NCI-H460 (cell line): ENCODE data around the gene LIX1. TPM values are rescaled to one million over a fixed set of nuclear protein-coding genes. Genes with fewer than 3 reads are reported as not detected.

Experiments used
- DNase-seq: peaks from one replicate; pipeline ENCODE4 v3.0.0-alpha.2; 2016; ENCODE audit warnings: low read depth; ENCODE audit errors: extremely low read depth
- total RNA-seq: library from RNA; depleted of rRNA; stranded (reverse); fragments of >200 nt; shearing (Covaris generic); gene quantifications from 2 replicates; pipeline ENCODE4 v1.2.3, GENCODE V29; 2014

Gene LIX1
- total RNA-seq, 1 experiment from 2014 or later, result not detected

DNA sequence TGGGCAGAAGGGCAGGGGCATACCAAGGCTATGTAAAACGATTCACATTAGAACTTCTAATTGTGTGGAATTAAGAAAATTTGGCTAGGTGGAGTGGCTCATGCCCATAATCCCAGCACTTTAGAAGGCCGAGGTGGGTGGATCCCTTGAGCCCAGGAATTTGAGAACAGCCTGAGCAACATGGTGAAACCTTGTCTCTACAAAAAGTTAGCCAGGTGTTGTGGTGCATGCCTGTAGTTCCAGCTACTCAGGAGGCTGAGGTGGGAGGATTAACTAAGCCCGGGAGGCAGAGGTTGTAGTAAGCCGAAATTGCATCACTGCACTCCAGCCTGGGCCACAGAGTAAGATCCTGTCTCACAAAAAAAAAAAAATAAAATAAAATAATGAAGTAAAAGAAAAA is 65.2 kb downstream of the LIX1 start:
- no peak for DNase-seq

DNA sequence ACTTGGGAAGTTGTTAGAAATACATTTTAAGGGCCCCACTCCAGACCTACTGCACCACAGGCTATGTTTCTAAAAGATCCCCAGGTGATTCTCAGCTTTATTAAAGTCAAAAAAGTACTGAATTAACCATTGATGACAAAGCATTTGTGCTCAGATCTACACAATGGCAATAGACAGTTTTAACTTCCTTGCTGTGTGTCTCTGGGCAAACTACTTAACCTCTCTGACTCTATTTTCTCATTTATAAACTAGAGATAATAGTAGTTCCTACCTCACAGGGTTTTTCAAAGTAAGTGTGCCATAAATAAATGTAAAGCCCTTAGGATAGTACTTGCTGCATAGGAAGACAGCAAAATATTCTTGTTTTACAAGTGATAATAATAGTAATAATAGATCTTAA is 66.3 kb downstream of the LIX1 start:
- no peak for DNase-seq

DNA sequence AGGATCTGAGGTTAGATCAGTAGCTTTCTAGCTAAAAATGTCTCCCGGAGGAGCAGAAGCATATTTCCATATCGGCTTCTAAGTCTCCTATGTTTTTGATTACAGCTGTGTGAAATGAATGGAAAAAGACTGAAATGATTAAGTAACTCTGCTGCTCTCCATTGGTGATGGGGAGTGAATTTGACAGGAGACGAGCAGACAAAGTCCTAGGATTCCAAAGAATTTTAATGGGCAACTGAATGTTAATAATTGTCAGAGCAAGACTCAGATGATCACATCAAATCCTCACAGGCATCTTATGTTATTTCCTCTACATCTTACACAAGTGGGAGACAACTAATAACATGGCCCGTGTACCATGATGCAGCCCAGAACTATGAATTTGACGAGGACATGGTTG is 66.8 kb downstream of the LIX1 start:
- no peak for DNase-seq

DNA sequence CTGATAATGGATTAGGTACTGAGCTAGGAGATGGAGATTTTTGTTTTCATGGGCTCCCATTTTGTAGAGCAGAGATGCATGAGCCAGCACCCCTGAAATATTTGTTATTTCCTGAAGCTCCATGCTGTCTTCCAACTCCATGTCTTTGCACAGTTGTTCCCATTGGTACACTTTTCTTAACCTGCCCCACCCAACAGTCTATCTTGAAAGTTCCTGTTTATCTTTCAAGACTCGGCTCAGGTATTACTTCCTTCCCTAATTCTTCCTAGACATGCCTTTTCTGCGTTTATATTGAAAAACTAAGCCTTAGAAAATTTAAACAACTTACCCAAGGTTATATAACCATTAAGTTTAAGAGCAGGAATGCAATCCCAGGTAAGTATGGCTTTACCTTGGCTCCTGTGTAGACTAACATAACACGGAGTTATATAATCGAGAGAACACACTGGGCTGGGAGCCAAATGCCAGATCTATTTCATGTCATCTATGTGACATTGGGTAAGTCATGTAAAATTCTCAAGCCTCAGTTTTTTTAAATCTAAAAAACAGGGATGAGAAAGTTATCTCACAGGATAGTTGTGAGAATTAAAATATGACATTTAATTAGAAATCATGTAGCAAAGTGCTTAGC is 67.4 kb downstream of the LIX1 start:
- no peak for DNase-seq

DNA sequence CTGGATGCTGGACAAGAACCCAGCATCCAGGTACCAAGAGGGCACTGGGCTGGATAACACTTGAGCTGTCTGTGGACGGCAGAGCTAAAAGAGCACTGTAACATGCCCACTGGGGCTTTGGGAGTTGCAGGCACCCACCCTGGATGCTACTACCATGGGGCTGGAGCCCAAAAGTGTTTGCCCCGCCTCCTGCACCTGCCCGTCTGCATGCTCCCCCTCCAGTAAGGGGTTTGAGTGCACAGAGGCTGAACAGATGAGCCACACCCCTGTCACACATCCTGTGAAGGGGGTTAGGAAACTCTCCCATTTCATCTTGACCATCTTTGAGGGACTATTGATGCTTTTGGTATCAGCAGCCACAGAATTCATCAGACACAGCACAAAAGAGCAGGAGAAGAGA is 69.0 kb downstream of the LIX1 start:
- no peak for DNase-seq

DNA sequence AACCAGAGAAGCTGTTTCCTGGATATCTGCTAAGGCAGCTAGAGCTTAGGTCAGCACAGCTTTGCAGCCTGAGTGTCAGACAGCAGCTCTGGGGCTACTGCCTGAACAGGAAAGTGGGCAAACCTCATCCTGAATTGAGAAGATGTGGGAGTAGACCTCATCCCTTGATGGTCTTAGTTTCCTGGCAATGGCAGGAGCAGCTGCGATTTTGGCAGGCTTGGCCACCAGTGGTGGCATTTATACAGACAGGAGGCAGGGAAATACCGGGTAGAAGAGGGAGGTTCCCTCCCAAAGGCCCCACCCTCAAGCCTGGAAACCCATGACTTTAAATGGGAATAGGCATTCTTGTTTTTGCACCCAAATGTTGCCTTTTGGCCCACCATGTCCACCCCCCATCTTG is 69.7 kb downstream of the LIX1 start:
- no peak for DNase-seq

DNA sequence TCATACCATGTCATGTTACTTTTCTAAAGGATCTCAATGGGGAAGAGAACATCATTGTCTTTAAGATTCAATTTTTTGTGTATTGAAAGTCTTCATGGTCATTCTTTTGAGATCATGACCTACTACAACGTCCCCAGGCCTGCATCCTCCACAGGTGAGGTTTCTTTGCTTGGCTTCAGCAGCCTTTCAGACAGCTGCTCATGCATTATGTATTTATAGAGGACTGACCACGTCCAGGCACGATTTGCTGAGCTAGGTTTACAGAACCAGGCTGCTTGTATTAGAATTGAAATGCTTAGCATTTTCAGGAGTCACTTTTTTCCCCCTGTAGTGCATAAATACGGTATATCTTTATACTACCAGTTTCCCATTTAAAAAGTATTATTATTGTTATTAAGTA is 70.4 kb downstream of the LIX1 start:
- no peak for DNase-seq

DNA sequence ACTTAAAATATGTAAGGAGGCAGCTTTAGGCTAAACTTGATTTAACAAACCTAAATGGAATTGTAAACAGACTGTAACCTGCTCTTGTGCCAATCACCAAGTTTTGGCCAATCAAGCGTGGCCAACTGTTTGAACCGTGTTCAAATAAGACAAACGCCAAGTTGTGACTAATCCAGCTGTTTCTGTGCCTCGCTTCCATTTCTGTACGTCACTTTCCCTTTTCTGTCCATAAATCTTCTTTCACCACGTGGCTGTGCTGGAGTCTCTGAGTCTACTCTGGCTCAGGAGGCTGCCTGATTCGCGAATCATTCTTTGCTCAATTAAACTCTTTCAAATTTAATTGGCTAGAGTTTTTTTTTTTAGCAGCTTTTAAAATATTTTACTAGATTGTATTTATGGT is 71.3 kb downstream of the LIX1 start:
- no peak for DNase-seq

DNA sequence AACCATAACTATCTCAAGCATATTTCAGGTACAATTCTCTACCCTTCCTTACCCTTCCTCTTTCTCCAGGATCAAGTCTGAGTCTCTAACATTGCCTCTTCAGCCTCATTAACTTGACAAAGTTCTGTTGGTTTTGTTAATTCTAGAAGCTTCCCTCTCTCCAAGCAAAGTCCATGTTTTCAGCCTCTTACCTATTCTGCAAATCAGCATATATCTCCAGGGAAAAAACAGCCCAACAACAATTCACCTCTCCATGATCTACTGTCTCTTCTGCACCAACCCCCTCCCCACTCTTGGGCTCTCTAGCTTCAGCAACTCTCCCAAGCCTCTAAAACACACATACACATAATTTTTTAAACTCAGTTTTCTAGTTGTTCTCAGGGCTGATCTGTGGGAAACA is 72.2 kb downstream of the LIX1 start:
- no peak for DNase-seq

DNA sequence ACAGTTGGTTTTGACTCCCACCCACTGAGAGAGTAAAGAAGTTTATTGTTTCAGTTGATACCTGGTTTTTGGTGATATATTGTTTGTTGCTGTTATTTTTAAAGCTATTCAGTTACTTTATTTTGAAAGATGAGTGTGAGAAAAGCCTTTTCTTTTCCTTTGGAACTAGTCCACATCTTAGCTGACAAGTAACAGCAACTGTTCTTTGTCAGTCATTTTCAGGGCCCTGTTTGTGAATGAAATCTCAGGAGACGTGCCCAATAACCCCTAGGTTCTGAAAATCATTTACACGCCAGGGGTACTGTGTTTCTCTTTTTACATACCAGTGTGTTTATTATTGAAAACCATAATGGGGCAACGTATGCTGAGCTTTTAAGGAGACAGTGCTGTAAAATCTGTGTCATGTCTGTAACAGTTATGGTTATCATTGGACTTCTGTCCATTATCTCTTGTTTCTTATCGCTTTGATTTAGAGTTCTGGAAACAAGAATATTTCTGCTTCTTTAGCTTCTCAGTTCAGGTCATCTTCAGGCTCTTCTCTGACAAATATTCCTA is 75.0 kb downstream of the LIX1 start:
- no peak for DNase-seq

DNA sequence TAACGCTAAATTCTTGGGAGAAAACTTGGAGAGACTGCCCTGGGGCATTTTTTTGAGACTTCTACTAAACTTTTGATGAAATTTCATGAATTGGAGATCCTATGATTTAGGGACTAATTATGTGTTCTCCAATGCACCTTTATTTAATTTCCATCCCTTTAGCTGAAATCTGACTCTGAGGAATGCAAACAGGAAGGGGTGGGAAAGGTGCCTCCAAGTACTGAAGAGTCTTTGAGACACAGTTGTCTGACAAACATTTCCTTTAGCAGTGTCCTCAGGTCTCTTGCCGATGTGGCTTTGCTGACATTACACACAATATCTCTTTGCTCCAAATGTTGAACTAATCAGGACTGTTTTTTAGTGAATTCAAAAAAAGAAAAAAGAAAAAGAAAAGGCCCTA is 76.9 kb downstream of the LIX1 start:
- DNase-seq, result no peak

DNA sequence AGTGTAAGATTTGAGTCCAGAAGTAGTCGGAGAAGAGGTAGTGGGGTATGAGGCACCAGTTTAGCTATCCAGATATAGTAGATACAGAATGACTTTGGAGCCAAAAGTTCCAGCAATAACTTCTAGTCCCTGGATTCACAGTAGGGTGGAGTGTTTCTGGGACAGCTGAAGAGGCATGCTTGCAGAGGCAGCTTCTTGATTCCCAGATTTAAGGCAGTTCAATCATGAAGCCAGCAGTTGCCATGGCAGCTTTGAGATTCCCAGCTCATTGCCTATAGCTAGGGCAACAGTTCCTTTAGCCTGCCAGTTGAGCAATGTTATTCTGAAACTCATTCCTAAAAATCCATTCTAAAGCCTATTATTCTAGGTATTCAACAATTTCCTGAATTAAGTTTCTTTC is 79.2 kb downstream of the LIX1 start:
- DNase-seq, result no peak

DNA sequence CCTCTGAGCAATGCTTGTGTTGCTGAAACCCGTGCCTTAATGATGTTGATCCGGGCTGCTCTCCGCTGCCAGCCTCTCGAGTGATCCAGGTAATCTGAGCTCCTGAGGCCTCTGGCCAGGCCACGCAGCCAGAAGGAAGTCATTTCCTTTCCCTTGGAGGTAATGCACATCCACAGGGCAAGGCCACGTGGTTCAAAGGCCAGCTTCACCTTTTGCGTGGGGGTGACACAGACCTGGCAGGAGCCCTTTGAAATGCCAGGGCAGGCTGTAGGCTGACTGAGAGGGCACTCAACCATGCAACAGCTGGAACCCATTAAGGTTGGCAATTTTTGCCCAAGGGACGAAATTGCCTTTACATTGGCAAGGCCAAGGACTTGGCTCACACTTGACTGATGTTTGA is 80.4 kb downstream of the LIX1 start:
- no peak for DNase-seq

DNA sequence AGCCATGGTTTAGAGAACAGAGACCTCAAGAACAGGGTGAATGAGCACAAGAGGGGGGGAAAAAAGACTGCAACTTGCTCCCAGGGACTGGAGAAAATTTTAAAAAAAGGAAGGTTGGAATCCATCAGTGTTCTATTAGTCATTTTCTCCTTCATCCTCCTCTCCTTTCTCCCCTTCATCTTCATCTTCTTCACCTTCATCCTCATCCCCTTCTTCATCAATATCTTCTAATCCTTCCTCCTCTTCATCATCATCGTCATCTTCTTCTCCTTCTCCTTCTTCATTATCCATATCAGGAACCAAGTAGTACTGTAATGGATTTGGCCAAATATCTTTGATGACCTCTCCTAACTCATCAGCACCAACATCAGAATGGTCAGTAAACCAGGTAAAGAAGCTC is 86.1 kb downstream of the LIX1 start:
- DNase-seq, result no peak

DNA sequence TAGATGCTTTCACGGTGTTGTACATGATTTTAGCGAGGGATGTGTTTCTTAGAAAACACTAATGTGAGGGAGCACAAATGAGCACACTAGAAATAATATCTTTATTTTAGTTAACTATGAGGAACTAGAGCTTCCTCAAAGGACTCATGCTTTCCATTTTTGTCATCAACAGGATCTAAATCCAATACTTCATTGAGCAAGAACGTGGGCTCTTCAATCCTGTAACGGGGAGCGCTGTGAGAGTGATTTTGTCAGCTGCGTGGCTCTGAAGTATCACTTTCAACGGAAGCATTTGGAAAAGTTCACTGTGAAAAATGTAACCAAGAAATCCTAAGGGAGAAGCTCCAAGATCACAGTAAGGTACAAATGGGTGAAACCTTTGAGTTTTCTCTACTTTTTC is 93.2 kb downstream of the LIX1 start:
- no peak for DNase-seq

DNA sequence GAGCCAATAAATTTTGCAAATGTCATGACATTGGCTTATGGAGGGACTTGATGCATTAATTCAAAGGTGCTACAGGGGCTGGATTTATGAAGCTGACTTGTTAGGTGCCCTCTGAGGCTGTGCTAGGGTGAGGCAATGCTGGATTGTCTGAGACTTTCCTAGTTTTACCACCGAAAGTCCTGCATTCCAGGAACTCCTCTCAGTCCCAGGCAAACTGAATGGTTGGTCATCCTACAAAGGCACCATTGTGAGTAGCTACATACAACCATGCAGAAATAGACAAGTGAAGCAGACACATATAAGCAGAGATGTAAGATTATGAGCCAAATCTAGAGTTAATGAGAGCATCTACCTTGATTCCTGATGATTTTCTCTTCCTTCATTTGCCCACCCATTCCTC is 95.3 kb downstream of the LIX1 start:
- DNase-seq, result no peak

DNA sequence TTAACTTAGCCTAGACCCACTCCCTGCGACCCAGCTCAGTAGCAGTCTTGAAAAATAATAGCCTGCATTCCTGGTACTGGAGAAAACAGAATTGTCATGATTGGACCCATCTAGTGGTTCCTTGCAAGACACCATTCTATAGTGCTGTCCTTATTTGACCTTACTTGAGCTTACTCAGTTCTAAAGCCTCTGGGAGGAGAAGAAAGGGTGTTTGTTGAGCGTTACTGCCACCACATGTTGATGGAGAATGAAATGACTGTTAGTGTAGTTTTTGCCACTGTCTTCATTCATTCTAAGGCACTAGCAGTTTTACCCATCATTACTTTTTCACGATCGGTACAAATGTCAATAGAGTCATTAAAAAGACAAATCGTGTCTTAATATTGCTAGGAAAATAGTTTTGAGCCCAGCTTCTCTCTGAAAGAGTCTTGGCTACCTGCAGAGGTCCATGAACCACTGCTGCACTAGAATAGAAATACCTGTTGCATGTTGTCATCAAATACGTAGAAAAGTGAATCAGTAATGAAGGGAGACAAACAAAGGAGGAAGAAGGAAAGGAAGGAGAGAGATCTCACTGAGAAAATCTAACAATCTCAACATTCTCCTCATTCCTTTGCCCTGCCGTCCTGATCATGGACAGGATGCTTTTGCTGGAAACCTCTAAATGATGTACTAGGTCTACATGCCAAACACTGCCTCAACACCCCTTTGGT is 96.0 kb downstream of the LIX1 start:
- no peak for DNase-seq

DNA sequence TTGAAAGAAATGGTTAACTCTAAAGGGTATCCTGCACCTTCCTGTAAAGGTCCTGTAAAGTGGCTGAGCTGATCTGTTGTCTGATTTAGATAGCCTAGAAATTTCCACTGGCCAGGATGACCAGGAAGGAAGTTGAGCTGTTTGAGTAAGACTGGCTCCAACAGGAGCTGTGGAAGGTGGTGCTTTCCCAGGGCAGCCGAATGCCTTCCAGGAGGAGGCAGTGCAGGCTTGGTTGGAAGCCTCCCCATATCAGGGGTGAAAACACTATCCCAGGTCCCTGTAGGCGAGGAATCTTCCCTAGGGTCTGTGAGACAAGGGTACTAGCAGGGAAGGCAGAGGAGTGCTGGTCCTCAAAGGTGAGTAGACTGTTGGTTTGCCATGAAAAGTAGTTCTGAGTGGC is 98.4 kb downstream of the LIX1 start:
- DNase-seq, result no peak

DNA sequence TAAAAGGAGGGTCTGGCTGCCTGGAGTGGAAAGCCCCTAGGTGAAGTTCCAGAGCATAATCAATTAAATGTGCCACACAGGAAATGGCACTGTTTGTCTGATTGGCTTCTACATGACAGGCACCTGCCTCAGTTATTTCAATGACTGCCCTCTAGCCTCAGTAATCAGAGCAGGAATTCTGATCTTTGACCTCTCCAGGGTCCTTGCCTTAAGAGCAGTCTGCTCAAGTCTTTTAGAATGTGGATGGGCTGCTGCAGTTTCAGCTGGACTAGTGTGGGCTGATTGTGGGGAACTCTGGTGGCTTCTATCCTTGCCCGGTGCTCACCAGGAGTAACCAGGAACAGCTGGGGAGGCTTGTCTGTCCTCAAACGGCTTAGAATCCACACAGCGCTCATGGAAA is 98.9 kb downstream of the LIX1 start:
- no peak for DNase-seq

DNA sequence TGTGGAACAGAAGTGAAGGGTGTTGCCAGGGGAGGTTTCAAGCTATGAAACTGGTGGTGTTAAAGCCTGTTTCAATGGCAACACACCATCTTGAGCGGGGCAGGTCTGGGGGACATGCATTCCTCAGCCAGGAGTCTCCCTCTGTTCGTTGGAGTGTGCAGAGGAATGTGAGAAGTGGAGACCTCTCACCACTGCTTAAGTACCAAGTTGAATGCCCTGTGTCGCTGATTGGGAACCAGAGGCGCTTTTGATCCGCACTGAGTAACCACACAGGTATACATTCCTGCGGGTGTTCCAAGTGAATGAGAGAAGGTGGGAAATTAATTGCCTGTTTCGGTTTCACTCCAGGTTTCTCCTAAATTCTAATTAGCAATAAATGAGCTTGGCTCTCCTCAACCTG is 99.4 kb downstream of the LIX1 start:
- DNase-seq, result no peak
